Retinal pigment epithelial cell (primary cell): Measurements from ENCODE around the gene AP3M1.

Experiments used
- DNase-seq: peaks from one replicate; pipeline ENCODE4 v3.0.0-alpha.2; 2010; ENCODE audit warnings: low read depth
- H3K4me3 ChIP-seq: 2 replicates; pipeline ENCODE4 v1.5.1; 2011; ENCODE audit warnings: mild to moderate bottlenecking, low read length, control low read depth, moderate library complexity
- CTCF ChIP-seq: conservative IDR thresholded peaks from 2 replicates; pipeline ENCODE4 v1.5.1; 2011; ENCODE audit warnings: low read depth, low read length, control low read depth, inconsistent platforms

Gene AP3M1

GRCh38 chr10:74163319-74164068 is 12.9 kb upstream of the AP3M1 start:
- DNase-seq: no peak

GRCh38 chr10:74160013-74160412 is 9.4 kb upstream of the AP3M1 start:
- H3K4me3 ChIP-seq: no peak overlapping the region
- DNase-seq: no peak
- no peak for TF ChIP-seq CTCF

More at GRCh38 chr10:74163319-74164068, 12.9 kb upstream of the AP3M1 start:
- no peak for TF ChIP-seq CTCF
- no peak overlapping the region for H3K4me3 ChIP-seq

GRCh38 chr10:74156919-74157289 is 6.3 kb upstream of the AP3M1 start:
- no peak overlapping the region for H3K4me3 ChIP-seq
- TF ChIP-seq CTCF: no peak
- DNase-seq: no peak

- TF ChIP-seq CTCF: no peak
- H3K4me3 ChIP-seq: no peak overlapping the region
- no peak for DNase-seq
These were observed 3.0 kb upstream of the AP3M1 start for GRCh38 chr10:74153676-74154075.

- DNase-seq: no peak
- no peak overlapping the region for H3K4me3 ChIP-seq
- peak; percentile 39 for TF ChIP-seq CTCF
These were observed 2.5 kb upstream of the AP3M1 start for GRCh38 chr10:74153123-74153522.

- DNase-seq: no peak
- H3K4me3 ChIP-seq: peak overlapping the region; percentile 97
- TF ChIP-seq CTCF: no peak
These were observed 1.5 kb upstream of the AP3M1 start for GRCh38 chr10:74151879-74152722.
